ENCODE measurements around the gene GNL3L. TPM values are rescaled to one million over a fixed set of nuclear protein-coding genes. Genes with fewer than 3 reads are reported as not detected.

The GNL3L gene
- total and polyA plus RNA-seq, 2 of the 13 experiments (the other 11 are each of a cell fraction or from before 2014, with no cell fraction given) = 12.1 to 32.6 TPM

DNA sequence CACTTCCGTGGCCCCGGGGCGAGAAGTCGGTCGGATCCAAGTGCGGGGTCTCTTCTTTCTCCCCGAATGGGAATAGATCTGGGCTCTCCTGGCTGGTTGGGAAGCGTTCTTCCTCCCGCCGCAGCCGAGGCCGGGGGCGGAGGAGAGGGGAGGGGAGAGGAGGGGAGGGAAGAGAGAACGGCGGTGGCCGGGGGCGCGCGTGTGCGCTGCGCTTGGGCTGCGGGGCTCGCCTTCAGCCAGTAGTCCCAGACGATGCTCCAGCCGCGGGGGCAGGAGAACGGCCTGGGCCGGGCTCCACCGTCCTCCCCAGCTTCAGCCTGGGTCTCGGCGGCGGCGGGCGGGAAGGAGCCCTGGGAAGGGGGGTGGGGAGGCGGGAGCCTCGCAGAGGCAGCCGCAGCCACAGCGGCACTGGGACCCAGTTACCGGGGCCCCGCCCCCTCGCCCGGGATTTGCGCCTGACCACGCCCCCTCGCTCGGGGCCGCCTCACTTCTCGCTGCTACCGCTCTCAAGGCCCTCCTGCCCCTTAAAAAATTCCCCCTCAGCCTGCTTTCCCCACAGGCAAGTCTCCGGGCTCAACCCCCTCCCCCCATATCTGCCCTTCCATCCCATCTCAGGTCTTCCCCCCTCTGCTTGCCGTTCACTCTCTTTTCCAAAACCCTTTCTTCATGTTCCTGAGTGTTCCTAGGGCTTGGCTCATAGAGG is 34.1 kb upstream of the GNL3L start, which contains the start of gene FGD1 (continued):
- TF ChIP-seq, protein P1, sequence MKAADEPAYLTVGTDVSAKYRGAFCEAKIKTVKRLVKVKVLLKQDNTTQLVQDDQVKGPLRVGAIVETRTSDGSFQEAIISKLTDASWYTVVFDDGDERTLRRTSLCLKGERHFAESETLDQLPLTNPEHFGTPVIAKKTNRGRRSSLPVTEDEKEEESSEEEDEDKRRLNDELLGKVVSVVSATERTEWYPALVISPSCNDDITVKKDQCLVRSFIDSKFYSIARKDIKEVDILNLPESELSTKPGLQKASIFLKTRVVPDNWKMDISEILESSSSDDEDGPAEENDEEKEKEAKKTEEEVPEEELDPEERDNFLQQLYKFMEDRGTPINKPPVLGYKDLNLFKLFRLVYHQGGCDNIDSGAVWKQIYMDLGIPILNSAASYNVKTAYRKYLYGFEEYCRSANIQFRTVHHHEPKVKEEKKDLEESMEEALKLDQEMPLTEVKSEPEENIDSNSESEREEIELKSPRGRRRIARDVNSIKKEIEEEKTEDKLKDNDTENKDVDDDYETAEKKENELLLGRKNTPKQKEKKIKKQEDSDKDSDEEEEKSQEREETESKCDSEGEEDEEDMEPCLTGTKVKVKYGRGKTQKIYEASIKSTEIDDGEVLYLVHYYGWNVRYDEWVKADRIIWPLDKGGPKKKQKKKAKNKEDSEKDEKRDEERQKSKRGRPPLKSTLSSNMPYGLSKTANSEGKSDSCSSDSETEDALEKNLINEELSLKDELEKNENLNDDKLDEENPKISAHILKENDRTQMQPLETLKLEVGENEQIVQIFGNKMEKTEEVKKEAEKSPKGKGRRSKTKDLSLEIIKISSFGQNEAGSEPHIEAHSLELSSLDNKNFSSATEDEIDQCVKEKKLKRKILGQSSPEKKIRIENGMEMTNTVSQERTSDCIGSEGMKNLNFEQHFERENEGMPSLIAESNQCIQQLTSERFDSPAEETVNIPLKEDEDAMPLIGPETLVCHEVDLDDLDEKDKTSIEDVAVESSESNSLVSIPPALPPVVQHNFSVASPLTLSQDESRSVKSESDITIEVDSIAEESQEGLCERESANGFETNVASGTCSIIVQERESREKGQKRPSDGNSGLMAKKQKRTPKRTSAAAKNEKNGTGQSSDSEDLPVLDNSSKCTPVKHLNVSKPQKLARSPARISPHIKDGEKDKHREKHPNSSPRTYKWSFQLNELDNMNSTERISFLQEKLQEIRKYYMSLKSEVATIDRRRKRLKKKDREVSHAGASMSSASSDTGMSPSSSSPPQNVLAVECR (CRISPR knock-in tag; IDR thresholded peaks at IDR 0.05; ENCODE audit: borderline replicate concordance) = no peak
- TF ChIP-seq JUND (CRISPR knock-in tag; IDR thresholded peaks at IDR 0.05) (no peak), RARA (CRISPR knock-in tag; IDR thresholded peaks at IDR 0.05) (no peak), ZSCAN25 (CRISPR knock-in tag; IDR thresholded peaks at IDR 0.05) (0 out of 2 replicates have a peak, but pooled peaks have one; percentile 50)
- TF ChIP-seq, protein P2, sequence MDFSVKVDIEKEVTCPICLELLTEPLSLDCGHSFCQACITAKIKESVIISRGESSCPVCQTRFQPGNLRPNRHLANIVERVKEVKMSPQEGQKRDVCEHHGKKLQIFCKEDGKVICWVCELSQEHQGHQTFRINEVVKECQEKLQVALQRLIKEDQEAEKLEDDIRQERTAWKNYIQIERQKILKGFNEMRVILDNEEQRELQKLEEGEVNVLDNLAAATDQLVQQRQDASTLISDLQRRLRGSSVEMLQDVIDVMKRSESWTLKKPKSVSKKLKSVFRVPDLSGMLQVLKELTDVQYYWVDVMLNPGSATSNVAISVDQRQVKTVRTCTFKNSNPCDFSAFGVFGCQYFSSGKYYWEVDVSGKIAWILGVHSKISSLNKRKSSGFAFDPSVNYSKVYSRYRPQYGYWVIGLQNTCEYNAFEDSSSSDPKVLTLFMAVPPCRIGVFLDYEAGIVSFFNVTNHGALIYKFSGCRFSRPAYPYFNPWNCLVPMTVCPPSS (IDR thresholded peaks at IDR 0.05) = no peak

DNA sequence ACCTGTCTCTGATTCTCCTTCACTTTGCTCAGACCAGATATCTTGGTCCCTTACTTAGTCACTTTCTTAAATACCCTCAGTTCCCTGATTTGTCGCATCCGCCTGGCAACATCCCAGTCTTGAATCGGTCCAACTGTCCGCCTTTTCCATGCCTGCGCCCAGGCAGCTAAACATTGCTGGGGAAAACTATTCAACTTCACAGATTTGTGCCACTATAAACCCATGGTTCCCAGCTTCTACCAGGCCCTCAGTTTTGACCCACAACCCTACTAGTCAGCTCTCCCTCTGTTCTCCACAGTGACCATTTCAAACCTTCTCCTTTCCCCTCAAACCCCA is 33.5 kb upstream of the GNL3L start:
- ChIA-PET POLR2A (interaction anchor here (1.4 kb wide), 1 partner anchor 33 kb away, joined by 3 read pairs; the partner anchor contains the start of gene GNL3L), CTCF (ENCODE audit: low intra/inter-chr PET ratio, low total read pairs) (no interaction called here)
- no peak for FAIRE-seq
- 60% methylated on average over 5 of the region's 5 CpGs for WGBS (ENCODE audit: low lambda C conversion rate)
- Histone ChIP-seq H3K4me3 (replicated peaks in 1 of 3; ENCODE audit: insufficient read depth in 1 of 3, low read depth in 2 of 3, low read length in 3 of 3) (peak overlapping the region in 2 of 3 experiments; percentile 35 to 75; a peak in 3 of 6 replicates), H3K27me3 (ENCODE audit: control insufficient read depth in 1 of 2, insufficient read depth in 2 of 2, low read length in 2 of 2) (no peaks in the 10 kb centered on the region), H3K4me1 (ENCODE audit: insufficient read depth, low read length) (0 out of 2 replicates have a peak, but pooled peaks cover 8% of the 10 kb centered on the region), H3K36me3 (replicated peaks in 1 of 2; ENCODE audit: control insufficient read depth in 1 of 2, insufficient read depth in 2 of 2, low read length in 2 of 2) (no peaks in the 10 kb centered on the region), H3K27ac (ENCODE audit: extremely low read length, insufficient read depth, low read length) (no peak overlapping the region), H4K20me1 (ENCODE audit: insufficient read depth, low read length) (no peaks in the 10 kb centered on the region), H2AFZ (ENCODE audit: low read length) (no peak overlapping the region), H3K79me2 (ENCODE audit: insufficient read depth, low read length) (no peaks in the 10 kb centered on the region), H3K4me2 (ENCODE audit: low read depth, low read length) (peak overlapping the region; percentile 71), H3K9me3 (ENCODE audit: low read length) (no peaks in the 10 kb centered on the region), H3K9ac (ENCODE audit: insufficient read depth, low read depth, low read length) (no peak overlapping the region)
- no peak for TF ChIP-seq MIER2 (CRISPR knock-in tag; IDR thresholded peaks at IDR 0.05)
- no peak for TF ChIP-seq JUNB (CRISPR knock-in tag; IDR thresholded peaks at IDR 0.05; ENCODE audit: borderline replicate concordance)
- no peak for TF ChIP-seq TMF1 (CRISPR knock-in tag; IDR thresholded peaks at IDR 0.05; ENCODE audit: low read depth)
- no peak for TF ChIP-seq ZBTB20 (CRISPR knock-in tag; IDR thresholded peaks at IDR 0.05; ENCODE audit: borderline replicate concordance, low read depth)
- TF ChIP-seq SAFB2 (CRISPR knock-in tag; IDR thresholded peaks at IDR 0.05; ENCODE audit: borderline replicate concordance, low read depth) = no peak
- no peak for TF ChIP-seq ETV6 (CRISPR knock-in tag; conservative IDR thresholded peaks at IDR 0.05)
- TF ChIP-seq RBAK (CRISPR knock-in tag; IDR thresholded peaks at IDR 0.05) = no peak
- no peak for TF ChIP-seq TAF1 (CRISPR knock-in tag; IDR thresholded peaks at IDR 0.05)
- BruUV-seq (replicated peaks) = no TSS peak
- DNase-seq (ENCODE audit: low spot score) = no peak
- in situ Hi-C loops (cut with HindIII; ENCODE audit: extremely low pct_ligation_motif_present, low pct_unique_long_range_greater_than_20kb) = no loop called here
- intact Hi-C loops (cut with micrococcal nuclease; ENCODE audit: unreplicated experiment) = no loop called here
- no peak for ATAC-seq
